ENCODE data around the gene PACSIN2. TPM values are rescaled to one million over a fixed set of nuclear protein-coding genes. Genes with fewer than 3 reads are reported as not detected.

The PACSIN2 gene
- total RNA-seq, 1 experiment from 2014 or later = 70.5 TPM

GRCh38 chr22:42933485-42934091 is 81.4 kb downstream of the PACSIN2 start:
- Mint-ChIP-seq H3K27ac (peak overlapping the region; percentile 38; the same call in 1 of the 2 replicates), H3K27me3 (ENCODE audit: low read depth) (no peaks in the 10 kb centered on the region), H3K4me3 (no peak overlapping the region), H3K36me3 (no peaks in the 10 kb centered on the region), H3K4me1 (peaks cover 34% of the 10 kb centered on the region), H3K9me3 (no peaks in the 10 kb centered on the region)
- DNase-seq (ENCODE audit: low spot score) (no peak), ATAC-seq (no peak)
- TF ChIP-seq RORB (CRISPR knock-in tag; IDR thresholded peaks at IDR 0.05) = no peak
- TF ChIP-seq ZNF532 (CRISPR knock-in tag; IDR thresholded peaks at IDR 0.05; ENCODE audit: borderline replicate concordance) = no peak
- no peak for TF ChIP-seq MAX (CRISPR knock-in tag; IDR thresholded peaks at IDR 0.05)
- no peak for TF ChIP-seq CREM (CRISPR knock-in tag; IDR thresholded peaks at IDR 0.05)
- TF ChIP-seq GTF2I (CRISPR knock-in tag; conservative IDR thresholded peaks at IDR 0.05) = no peak
- TF ChIP-seq CBFB (CRISPR knock-in tag; IDR thresholded peaks at IDR 0.05; ENCODE audit: low read depth) = no peak
- CTCF ChIA-PET = interaction anchor here (0.7 to 1.9 kb wide), 2 partner anchors 66 to 127 kb away, joined by 5 to 6 read pairs; no protein-coding TSS in a partner anchor
- POLR2A ChIA-PET = no interaction called here

GRCh38 chr22:42932857-42933484 is 82.0 kb downstream of the PACSIN2 start:
- no peak overlapping the region for H3K4me3 Mint-ChIP-seq

GRCh38 chr22:42932197-42932519 is 82.8 kb downstream of the PACSIN2 start:
- Mint-ChIP-seq H3K27ac (peak overlapping the region; percentile 42; the same call in 1 of the 2 replicates), H3K27me3 (ENCODE audit: low read depth) (no peaks in the 10 kb centered on the region), H3K4me1 (peaks cover 22% of the 10 kb centered on the region), H3K36me3 (no peaks in the 10 kb centered on the region), H3K4me3 (no peak overlapping the region), H3K9me3 (no peaks in the 10 kb centered on the region)
- POLR2A ChIA-PET = no interaction called here
- CTCF ChIA-PET = interaction anchor here (1.0 to 2.3 kb wide), 2 partner anchors 64 to 119 kb away, joined by 3 to 5 read pairs; no protein-coding TSS in a partner anchor
- DNase-seq (ENCODE audit: low spot score) = no peak
- no peak for ATAC-seq
- TF ChIP-seq KAT7 (CRISPR knock-in tag; IDR thresholded peaks at IDR 0.05; ENCODE audit: borderline replicate concordance) (no peak), SOX15 (CRISPR knock-in tag; IDR thresholded peaks at IDR 0.05) (no peak), TCF7 (CRISPR knock-in tag; IDR thresholded peaks at IDR 0.05; ENCODE audit: low read depth) (no peak), NR3C1 (CRISPR knock-in tag; conservative IDR thresholded peaks at IDR 0.05; ENCODE audit: low read depth) (no peak), ZNF512 (CRISPR knock-in tag; IDR thresholded peaks at IDR 0.05; ENCODE audit: borderline replicate concordance) (no peak), SMAD4 (CRISPR knock-in tag; IDR thresholded peaks at IDR 0.05) (no peak), CREB1 (CRISPR knock-in tag; IDR thresholded peaks at IDR 0.05) (no peak), PRRX2 (CRISPR knock-in tag; IDR thresholded peaks at IDR 0.05) (no peak), ZNF317 (CRISPR knock-in tag; IDR thresholded peaks at IDR 0.05; ENCODE audit: borderline replicate concordance, low read depth) (no peak), ZBTB43 (CRISPR knock-in tag; IDR thresholded peaks at IDR 0.05) (no peak)

More at GRCh38 chr22:42932857-42933484, 82.0 kb downstream of the PACSIN2 start:
- H3K27me3 Mint-ChIP-seq (ENCODE audit: low read depth) = no peaks in the 10 kb centered on the region
- ChIA-PET CTCF (no interaction called here), POLR2A (no interaction called here)
- peaks cover 28% of the 10 kb centered on the region for H3K4me1 Mint-ChIP-seq
- peak overlapping the region; percentile 34; the same call in 1 of the 2 replicates for H3K27ac Mint-ChIP-seq
- ATAC-seq = no peak
- H3K36me3 Mint-ChIP-seq = no peaks in the 10 kb centered on the region
- DNase-seq (ENCODE audit: low spot score) = no peak
- no peaks in the 10 kb centered on the region for H3K9me3 Mint-ChIP-seq
- TF ChIP-seq IRF2 (CRISPR knock-in tag; IDR thresholded peaks at IDR 0.05; ENCODE audit: borderline replicate concordance, low read depth) = no peak
- TF ChIP-seq ETV6 (CRISPR knock-in tag; IDR thresholded peaks at IDR 0.05) = no peak
- TF ChIP-seq ZNF263 (CRISPR knock-in tag; IDR thresholded peaks at IDR 0.05; ENCODE audit: low read depth) = no peak
- no peak for TF ChIP-seq ZBTB21 (CRISPR knock-in tag; IDR thresholded peaks at IDR 0.05; ENCODE audit: borderline replicate concordance)
- no peak for TF ChIP-seq RORB (CRISPR knock-in tag; IDR thresholded peaks at IDR 0.05)
- no peak for TF ChIP-seq ELF4 (CRISPR knock-in tag; IDR thresholded peaks at IDR 0.05; ENCODE audit: low read depth)
- TF ChIP-seq ZNF121 (CRISPR knock-in tag; IDR thresholded peaks at IDR 0.05) = no peak
